Small intestine (tissue), 7 donors: ENCODE measurements around the gene CEP112. TPM values are rescaled to one million over a fixed set of nuclear protein-coding genes. Genes with fewer than 3 reads are reported as not detected.

Source experiments
- DNase-seq, 2 donors: peaks; one replicate each; pipeline versions ENCODE4 v3.0.0 to v3.0.0-alpha.2; 2013
- FAIRE-seq: peaks from 2 replicates; lab custom pipeline; 2012; peaks lifted over from hg19 to GRCh38; lab: Jason Lieb, UNC
- H3K27ac ChIP-seq, 3 donors: one replicate each; pipeline ENCODE4 v1.5.1; 2013; ENCODE audit warnings: low read length in 2 of 3, mild to moderate bottlenecking in 2 of 3, control low read depth in 1 of 3, inconsistent platforms in 1 of 3, low read depth in 1 of 3, moderate library complexity in 1 of 3
- H3K27me3 ChIP-seq, 3 donors: one replicate each; pipeline ENCODE4 v1.6.1; 2013; ENCODE audit warnings: low read length in 3 of 3, inconsistent platforms in 1 of 3; ENCODE audit not compliant: control insufficient read depth in 3 of 3, insufficient read depth in 3 of 3
- H3K36me3 ChIP-seq, 3 donors: one replicate each; pipeline ENCODE4 v1.6.1; 2013; ENCODE audit warnings: low read length in 3 of 3, inconsistent platforms in 1 of 3, low read depth in 1 of 3, mild to moderate bottlenecking in 1 of 3, moderate library complexity in 1 of 3; ENCODE audit not compliant: control insufficient read depth in 3 of 3, insufficient read depth in 2 of 3
- H3K4me1 ChIP-seq, 3 donors: one replicate each; pipeline ENCODE4 v1.6.1; 2013; ENCODE audit warnings: low read length in 2 of 3, inconsistent platforms in 1 of 3, low read depth in 1 of 3, mild to moderate bottlenecking in 1 of 3, moderate library complexity in 1 of 3; ENCODE audit not compliant: control insufficient read depth in 3 of 3, insufficient read depth in 2 of 3
- H3K4me3 ChIP-seq, 3 donors: one replicate each; pipeline ENCODE4 v1.5.1; 2013; ENCODE audit warnings: low read length in 3 of 3, control low read depth in 1 of 3, inconsistent platforms in 1 of 3, low read depth in 1 of 3, mild to moderate bottlenecking in 1 of 3, moderate library complexity in 1 of 3
- H3K9me3 ChIP-seq, 2 donors: one replicate each; pipeline ENCODE4 v1.6.1; 2013; ENCODE audit warnings: low read depth in 1 of 2, low read length in 1 of 2; ENCODE audit not compliant: control insufficient read depth in 2 of 2, insufficient read depth in 1 of 2
- WGBS, 3 donors: extraction: QIAGEN DNeasy Blood & Tissue Kit; methylation state at CpG; one replicate each; pipeline ENCODE4 v1.1.7; 2013; 5-methylcytosine and 5-hydroxymethylcytosine counted together
- polyA plus RNA-seq, 4 donors: library from polyadenylated mRNA; stranded (reverse) in 3 of 4; unstranded in 1 of 4; fragments of 200-250 nt in 3 of 4; fragments of 120-200 nt in 1 of 4; gene quantifications; one replicate each; pipeline versions ENCODE4 v1.2.1 to v1.2.3, GENCODE V29; 2013
- donor health status: healthy with polysubstance abuse.
- donor health status: control.
- donor health status: control.
- donor health status: Bipolar disorder and iron deficiency.
- donor health status: healthy.

Gene CEP112
- polyA plus RNA-seq, 4 donors, result 2.4 to 3.6 (median 3.5) TPM; not detected in 1

GRCh38 chr17:65914784-65915342 lies 277.1 kb downstream of the CEP112 start:
- H3K36me3 ChIP-seq, result no peaks in the 10 kb centered on the region
- H3K27ac ChIP-seq, result no peak overlapping the region
- DNase-seq, result no peak
- H3K4me3 ChIP-seq, result no peak overlapping the region
- H3K9me3 ChIP-seq, result no peaks in the 10 kb centered on the region
- WGBS, 3 donors, result 70 to 81% (median 70%) methylated on average over 5 of the region's 5 CpGs
- no peaks in the 10 kb centered on the region for H3K4me1 ChIP-seq
- FAIRE-seq, result no peak
- H3K27me3 ChIP-seq, result no peaks in the 10 kb centered on the region

DNA sequence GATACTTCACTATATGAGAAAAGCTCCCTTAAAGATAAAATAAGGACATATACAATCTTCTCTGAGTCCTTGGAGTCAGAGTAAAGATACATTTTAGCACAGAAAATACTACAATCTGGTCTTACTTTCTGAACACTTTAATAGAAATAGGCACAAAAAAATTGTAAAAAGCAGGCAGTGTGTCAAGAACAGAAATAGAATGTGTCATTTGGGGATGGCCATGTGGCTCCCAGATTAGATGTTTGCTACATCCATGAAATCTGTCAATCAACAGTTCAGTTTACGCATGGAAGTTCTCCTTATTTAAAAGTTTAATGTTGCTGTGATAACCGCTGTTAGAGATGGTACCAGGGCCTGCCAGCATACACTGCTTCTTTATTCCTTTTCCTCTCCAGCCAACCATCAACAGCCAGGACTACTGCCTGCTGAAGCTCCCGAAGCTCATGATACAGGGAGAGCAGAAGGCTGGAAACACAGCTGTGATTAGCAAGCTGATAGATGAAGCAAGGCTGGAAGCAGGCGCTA lies 278.5 kb downstream of the CEP112 start:
- no peak overlapping the region for H3K4me3 ChIP-seq
- no peak for DNase-seq
- FAIRE-seq, result no peak
- no peaks in the 10 kb centered on the region for H3K36me3 ChIP-seq
- H3K27me3 ChIP-seq, result no peaks in the 10 kb centered on the region
- H3K9me3 ChIP-seq, result no peaks in the 10 kb centered on the region
- 87 to 95% (median 90%) methylated on average over 4 of the region's 4 CpGs for WGBS, 3 donors
- no peak overlapping the region for H3K27ac ChIP-seq
- no peaks in the 10 kb centered on the region for H3K4me1 ChIP-seq

GRCh38 chr17:65910836-65911235 lies 281.1 kb downstream of the CEP112 start:
- Histone ChIP-seq H3K27ac (no peak overlapping the region), H3K36me3 (no peaks in the 10 kb centered on the region), H3K4me1 (no peaks in the 10 kb centered on the region), H3K27me3 (no peaks in the 10 kb centered on the region), H3K9me3 (no peaks in the 10 kb centered on the region), H3K4me3 (no peak overlapping the region)
- DNase-seq (no peak), FAIRE-seq (no peak)
- WGBS, 3 donors, result 74 to 89% (median 78%) methylated on average over 1 of the region's 1 CpG

- no peaks in the 10 kb centered on the region for H3K36me3 ChIP-seq
- WGBS, 3 donors, result 80 to 90% (median 86%) methylated on average over 11 of the region's 11 CpGs
- H3K9me3 ChIP-seq, result no peaks in the 10 kb centered on the region
- no peaks in the 10 kb centered on the region for H3K27me3 ChIP-seq
- no peak overlapping the region for H3K27ac ChIP-seq
- H3K4me3 ChIP-seq, result no peak overlapping the region
- FAIRE-seq, result no peak
- no peak for DNase-seq
- H3K4me1 ChIP-seq, result no peaks in the 10 kb centered on the region
These were observed 289.0 kb downstream of the CEP112 start for GRCh38 chr17:65902831-65903522.

DNA sequence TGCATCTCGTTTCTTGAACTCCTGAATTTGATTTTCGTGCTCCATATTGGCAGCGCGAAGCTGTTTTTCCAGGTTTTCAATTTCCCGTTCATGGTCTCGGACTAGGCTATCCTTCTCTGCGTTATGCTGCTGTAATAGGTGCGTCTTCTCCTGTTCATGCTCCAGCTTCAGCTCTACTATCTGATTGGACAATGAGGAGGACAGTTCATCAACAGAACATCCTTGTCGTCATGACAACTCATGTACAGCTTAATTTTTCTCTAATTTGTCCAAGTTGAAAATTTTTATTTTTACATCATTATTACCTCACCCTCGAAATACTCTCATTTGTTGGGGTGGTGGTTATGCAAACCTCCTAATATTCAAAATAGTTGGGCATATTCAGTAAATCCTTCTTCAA lies 289.8 kb downstream of the CEP112 start:
- no peaks in the 10 kb centered on the region for H3K27me3 ChIP-seq
- DNase-seq, result no peak
- no peak for FAIRE-seq
- no peaks in the 10 kb centered on the region for H3K4me1 ChIP-seq
- no peak overlapping the region for H3K27ac ChIP-seq
- no peaks in the 10 kb centered on the region for H3K36me3 ChIP-seq
- no peaks in the 10 kb centered on the region for H3K9me3 ChIP-seq
- 93 to 95% (median 93%) methylated on average over 10 of the region's 10 CpGs for WGBS, 3 donors
- H3K4me3 ChIP-seq, result no peak overlapping the region

- Histone ChIP-seq H3K9me3 (no peaks in the 10 kb centered on the region), H3K4me1 (no peaks in the 10 kb centered on the region), H3K36me3 (no peaks in the 10 kb centered on the region), H3K4me3 (no peak overlapping the region), H3K27ac (no peak overlapping the region), H3K27me3 (no peaks in the 10 kb centered on the region)
- DNase-seq, result no peak
- FAIRE-seq, result no peak
These were observed 290.5 kb downstream of the CEP112 start for GRCh38 chr17:65901394-65901793.

GRCh38 chr17:65900216-65900615 lies 291.7 kb downstream of the CEP112 start:
- 91 to 95% (median 93%) methylated on average over 6 of the region's 6 CpGs for WGBS, 3 donors
- Histone ChIP-seq H3K27ac (no peak overlapping the region), H3K4me1 (no peaks in the 10 kb centered on the region), H3K27me3 (no peaks in the 10 kb centered on the region), H3K4me3 (no peak overlapping the region), H3K9me3 (no peaks in the 10 kb centered on the region), H3K36me3 (no peaks in the 10 kb centered on the region)
- DNase-seq (no peak), FAIRE-seq (no peak)

DNA sequence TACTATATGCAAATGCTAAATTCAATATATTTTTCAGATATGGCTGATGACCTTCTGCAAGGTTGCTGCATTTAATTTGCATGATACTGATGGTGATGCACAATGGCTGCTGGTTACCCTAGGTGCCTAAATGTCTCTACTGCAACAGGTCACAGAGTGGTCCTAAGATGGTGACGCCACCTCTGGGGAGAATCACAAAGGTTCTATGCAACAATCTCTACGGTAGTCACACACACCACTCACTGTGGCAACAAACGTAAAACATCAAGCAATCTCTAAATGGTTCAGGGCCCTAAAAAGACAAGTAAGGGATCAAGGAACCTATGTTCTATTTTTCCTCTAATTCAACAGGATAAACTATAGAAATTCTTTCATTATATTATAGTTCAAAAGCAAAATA lies 293.3 kb downstream of the CEP112 start:
- Histone ChIP-seq H3K9me3 (no peaks in the 10 kb centered on the region), H3K27ac (no peak overlapping the region), H3K27me3 (no peaks in the 10 kb centered on the region), H3K4me1 (no peaks in the 10 kb centered on the region), H3K36me3 (no peaks in the 10 kb centered on the region), H3K4me3 (no peak overlapping the region)
- FAIRE-seq (no peak), DNase-seq (no peak)
- 93 to 95% (median 95%) methylated on average over 3 of the region's 3 CpGs for WGBS, 3 donors
